Uterus (tissue), 4 donors: ENCODE results near the gene SERPINB12. TPM values are rescaled to one million over a fixed set of nuclear protein-coding genes. Genes with fewer than 3 reads are reported as not detected.

Source experiments
- DNase-seq, 2 donors: peaks; one replicate each; pipeline ENCODE4 v3.0.0-alpha.2; 2019 to 2020
- H3K27ac ChIP-seq, 2 donors: fragments of 200-600 bp; sonication (generic); 1 replicate in 1 of 2; 2 replicates in 1 of 2; pipeline ENCODE4 v1.5.1; 2016 to 2018
- H3K27me3 ChIP-seq, 2 donors: fragments of 200-600 bp; sonication (generic); one replicate each; pipeline ENCODE4 v1.5.1; 2018 to 2019; ENCODE audit warnings: control low read depth in 1 of 2
- H3K36me3 ChIP-seq, 2 donors: fragments of 200-600 bp; sonication (generic); one replicate each; pipeline ENCODE4 v1.5.1; 2019; ENCODE audit warnings: control low read depth in 1 of 2
- H3K4me1 ChIP-seq, 2 donors: fragments of 200-600 bp; sonication (generic); one replicate each; pipeline ENCODE4 v1.5.1; 2018 to 2019; ENCODE audit warnings: control low read depth in 1 of 2
- H3K4me3 ChIP-seq, 2 donors: fragments of 200-600 bp; sonication (generic); 1 replicate in 1 of 2; 2 replicates in 1 of 2; pipeline ENCODE4 v1.5.1; 2018 to 2019; ENCODE audit warnings: mild to moderate bottlenecking in 1 of 2
- H3K9me3 ChIP-seq, 2 donors: fragments of 200-600 bp; sonication (generic); one replicate each; pipeline ENCODE4 v1.5.1; 2019; ENCODE audit warnings: control low read depth in 1 of 2
- POLR2A ChIP-seq, 2 donors: fragments of 450-650 bp; IDR thresholded peaks; one replicate each; pipeline ENCODE4 v1.6.1; 2016; ENCODE audit warnings: antibody characterized with exemption in 2 of 2, mild to moderate bottlenecking in 1 of 2, moderate library complexity in 1 of 2
- intact Hi-C: fragments of 100-400 bp; cut with DNase I; formaldehyde crosslinking; loops from one replicate; pipeline ENCODE4 v1.15.1; 2023; ENCODE audit warnings: low total_unique reads
- total RNA-seq, 4 donors: library from RNA; depleted of rRNA in 3 of 4; stranded (reverse); fragments of >200 nt in 3 of 4; gene quantifications; one replicate each; pipeline versions ENCODE4 v1.1.0 to v1.2.4, GENCODE V29; 2014 to 2023
- TF ChIP-seq, protein P1 (sequence below), 4 experiments: fragments of 200-600 bp in 2 of 4; fragments of 450-650 bp in 2 of 4; sonication (generic) in 2 of 4; IDR thresholded peaks; one replicate each; pipeline ENCODE4 v1.5.1; 2016 to 2019; ENCODE audit warnings: antibody characterized with exemption in 4 of 4, mild to moderate bottlenecking in 2 of 4, moderate library complexity in 1 of 4
- donor health status: DM: yes; HTN: yes; CAD: no.

SERPINB12 gene
- total RNA-seq, 4 donors from 2014 or later, result not detected

DNA sequence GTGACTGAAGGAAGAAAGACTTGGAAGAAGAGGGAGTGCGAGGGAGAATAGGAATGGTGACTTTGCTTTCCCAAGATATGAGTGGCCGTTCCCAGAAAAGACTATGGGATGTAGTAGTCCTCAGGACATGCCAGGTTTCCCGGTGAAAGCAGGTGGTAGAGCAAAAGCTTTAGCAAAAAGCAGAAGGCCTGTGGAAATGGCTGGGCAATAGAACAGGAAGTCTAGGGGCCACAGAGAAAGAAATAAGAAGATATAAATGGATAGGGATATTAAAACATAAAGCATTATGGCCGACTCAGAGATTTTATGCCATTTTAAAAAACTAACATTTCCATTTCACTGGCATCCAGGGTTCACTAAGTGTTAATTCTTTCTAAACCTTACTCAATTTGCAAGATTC lies 43.8 kb downstream of the SERPINB12 start:
- intact Hi-C loops, result loop anchor here (10.0 kb wide), 1 partner anchor 61 kb away; no protein-coding TSS in a partner anchor
- no peaks in the 10 kb centered on the region for H3K9me3 ChIP-seq
- no peaks in the 10 kb centered on the region for H3K27me3 ChIP-seq
- H3K27ac ChIP-seq, result no peak overlapping the region
- H3K4me3 ChIP-seq, result no peak overlapping the region
- H3K36me3 ChIP-seq, result no peaks in the 10 kb centered on the region
- DNase-seq, result no peak
- H3K4me1 ChIP-seq, result no peaks in the 10 kb centered on the region
- TF ChIP-seq, protein P1, sequence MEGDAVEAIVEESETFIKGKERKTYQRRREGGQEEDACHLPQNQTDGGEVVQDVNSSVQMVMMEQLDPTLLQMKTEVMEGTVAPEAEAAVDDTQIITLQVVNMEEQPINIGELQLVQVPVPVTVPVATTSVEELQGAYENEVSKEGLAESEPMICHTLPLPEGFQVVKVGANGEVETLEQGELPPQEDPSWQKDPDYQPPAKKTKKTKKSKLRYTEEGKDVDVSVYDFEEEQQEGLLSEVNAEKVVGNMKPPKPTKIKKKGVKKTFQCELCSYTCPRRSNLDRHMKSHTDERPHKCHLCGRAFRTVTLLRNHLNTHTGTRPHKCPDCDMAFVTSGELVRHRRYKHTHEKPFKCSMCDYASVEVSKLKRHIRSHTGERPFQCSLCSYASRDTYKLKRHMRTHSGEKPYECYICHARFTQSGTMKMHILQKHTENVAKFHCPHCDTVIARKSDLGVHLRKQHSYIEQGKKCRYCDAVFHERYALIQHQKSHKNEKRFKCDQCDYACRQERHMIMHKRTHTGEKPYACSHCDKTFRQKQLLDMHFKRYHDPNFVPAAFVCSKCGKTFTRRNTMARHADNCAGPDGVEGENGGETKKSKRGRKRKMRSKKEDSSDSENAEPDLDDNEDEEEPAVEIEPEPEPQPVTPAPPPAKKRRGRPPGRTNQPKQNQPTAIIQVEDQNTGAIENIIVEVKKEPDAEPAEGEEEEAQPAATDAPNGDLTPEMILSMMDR (IDR thresholded peaks at IDR 0.05), result no peak
- TF ChIP-seq POLR2A (IDR thresholded peaks at IDR 0.05), result no peak

DNA sequence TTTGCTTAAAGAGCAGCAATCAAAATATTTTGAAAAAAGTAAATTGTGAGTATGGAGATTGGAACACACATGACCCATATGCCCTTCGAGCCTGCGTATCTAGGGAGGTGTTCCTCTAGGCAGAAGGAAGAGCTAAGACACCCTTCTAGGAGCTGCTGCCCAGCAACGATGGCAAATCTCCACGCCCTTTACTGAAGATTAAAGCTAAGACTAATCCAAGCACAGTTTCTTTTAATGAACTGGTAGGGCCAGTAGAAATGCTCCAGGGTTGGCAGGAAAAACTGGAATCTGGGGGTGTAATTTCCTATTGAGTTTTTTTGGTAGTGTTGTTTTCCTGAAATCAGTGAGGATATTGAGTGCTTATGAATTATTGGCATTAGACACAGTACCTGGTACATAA lies 44.3 kb downstream of the SERPINB12 start:
- no peak overlapping the region for H3K27ac ChIP-seq
- no peaks in the 10 kb centered on the region for H3K4me1 ChIP-seq
- no peak for DNase-seq
- no peak overlapping the region for H3K4me3 ChIP-seq
- no peaks in the 10 kb centered on the region for H3K9me3 ChIP-seq
- no peaks in the 10 kb centered on the region for H3K36me3 ChIP-seq
- intact Hi-C loops, result loop anchor here (10.0 kb wide), 1 partner anchor 62 kb away; no protein-coding TSS in a partner anchor
- TF ChIP-seq POLR2A (IDR thresholded peaks at IDR 0.05), result no peak
- TF ChIP-seq, protein P1 (IDR thresholded peaks at IDR 0.05), result no peak
- H3K27me3 ChIP-seq, result no peaks in the 10 kb centered on the region

DNA sequence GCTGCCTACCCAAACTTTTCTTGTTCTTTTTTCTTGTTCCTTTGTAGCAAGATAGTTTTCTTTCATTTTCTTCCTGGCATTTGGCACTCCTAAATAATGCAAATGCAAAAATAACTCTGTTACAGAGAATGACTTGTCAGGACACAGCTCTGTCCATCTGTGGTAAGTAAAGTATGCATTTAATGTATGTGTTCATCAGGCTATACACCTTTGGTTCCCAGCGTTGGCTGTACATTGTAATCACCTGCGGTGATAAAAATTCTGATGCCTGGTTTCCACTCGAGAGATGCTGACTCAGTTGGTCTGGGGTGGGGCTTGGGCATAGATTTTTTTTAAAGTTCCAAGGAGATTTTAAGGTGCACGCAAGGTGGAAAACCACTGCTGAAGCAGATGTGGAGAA lies 44.8 kb downstream of the SERPINB12 start, which contains the start of gene SERPINB13:
Gene SERPINB13 (plus strand): TSS at position 378 of the 400 bp plus-strand sequence. CDS start 1,325 bp downstream, outside the sequence.
- DNase-seq, result no peak
- Histone ChIP-seq H3K36me3 (no peaks in the 10 kb centered on the region), H3K4me3 (no peak within 1 kb of the TSS), H3K4me1 (no peaks in the 10 kb centered on the region), H3K9me3 (no peaks in the 10 kb centered on the region), H3K27ac (no peak within 1 kb of the TSS), H3K27me3 (no peaks in the 10 kb centered on the region)
- intact Hi-C loops, result loop anchor here (10.0 kb wide), 1 partner anchor 62 kb away; no protein-coding TSS in a partner anchor
- no peak for TF ChIP-seq POLR2A (IDR thresholded peaks at IDR 0.05)
- TF ChIP-seq, protein P1 (IDR thresholded peaks at IDR 0.05), result no peak

DNA sequence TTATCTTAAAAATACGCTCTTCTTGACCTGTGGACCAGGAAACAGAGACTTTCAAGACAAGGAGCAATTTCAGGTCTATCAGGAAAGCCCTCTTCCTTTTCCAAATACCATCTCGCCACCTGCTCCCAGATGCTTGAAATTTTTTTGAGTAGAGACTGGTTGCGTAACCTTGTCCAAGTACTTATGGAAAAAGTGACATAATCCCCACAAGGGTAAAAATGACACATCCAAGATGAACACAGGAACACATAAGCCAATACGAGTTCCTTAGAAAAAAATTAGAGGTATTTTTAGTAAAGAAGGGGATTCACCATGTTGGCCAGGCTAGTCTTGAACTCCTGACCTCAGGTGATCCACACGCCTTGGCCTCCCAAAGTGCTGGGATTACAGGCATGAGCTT lies 46.7 kb downstream of the SERPINB12 start:
- Histone ChIP-seq H3K27me3 (no peaks in the 10 kb centered on the region), H3K36me3 (no peaks in the 10 kb centered on the region), H3K4me1 (no peaks in the 10 kb centered on the region), H3K27ac (no peak overlapping the region), H3K9me3 (no peaks in the 10 kb centered on the region), H3K4me3 (no peak overlapping the region)
- TF ChIP-seq POLR2A (IDR thresholded peaks at IDR 0.05), result no peak
- TF ChIP-seq, protein P1 (IDR thresholded peaks at IDR 0.05), result no peak
- DNase-seq, result no peak
- intact Hi-C loops, result loop anchor here (10.0 kb wide), 1 partner anchor 64 kb away; no protein-coding TSS in a partner anchor

DNA sequence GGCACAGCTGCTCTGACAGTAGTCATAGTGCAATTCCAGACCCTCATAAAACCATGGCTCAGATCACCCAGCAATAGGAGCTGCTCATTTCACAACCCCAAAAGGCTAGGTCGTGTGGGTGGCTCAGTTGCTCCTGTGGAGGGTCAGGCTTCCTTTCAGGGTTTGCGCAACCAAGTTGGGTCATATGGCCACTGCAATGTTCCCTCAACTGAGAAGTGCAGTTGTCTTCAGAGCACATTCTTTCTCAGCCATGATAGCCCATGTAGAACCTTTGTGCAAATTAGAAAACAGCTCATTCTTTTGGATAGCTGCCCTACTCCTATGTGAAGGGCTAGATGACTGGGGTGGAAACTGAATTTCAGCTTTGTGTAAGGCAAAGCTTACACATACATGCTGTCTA lies 48.2 kb downstream of the SERPINB12 start:
- Histone ChIP-seq H3K4me1 (no peaks in the 10 kb centered on the region), H3K27ac (no peak overlapping the region), H3K27me3 (no peaks in the 10 kb centered on the region), H3K4me3 (no peak overlapping the region), H3K9me3 (no peaks in the 10 kb centered on the region), H3K36me3 (no peaks in the 10 kb centered on the region)
- TF ChIP-seq, protein P1 (IDR thresholded peaks at IDR 0.05), result no peak
- TF ChIP-seq POLR2A (IDR thresholded peaks at IDR 0.05), result no peak
- no peak for DNase-seq
- intact Hi-C loops, result no loop called here
